ENCODE results near the gene CD74. TPM values are rescaled to one million over a fixed set of nuclear protein-coding genes. Genes with fewer than 3 reads are reported as not detected.

CD74 gene
- total and polyA plus RNA-seq, 10 of the 15 experiments (the other 5 are each of a cell fraction or from before 2014, with no cell fraction given): 1,387 to 11,063 (median 3,922) TPM

DNA sequence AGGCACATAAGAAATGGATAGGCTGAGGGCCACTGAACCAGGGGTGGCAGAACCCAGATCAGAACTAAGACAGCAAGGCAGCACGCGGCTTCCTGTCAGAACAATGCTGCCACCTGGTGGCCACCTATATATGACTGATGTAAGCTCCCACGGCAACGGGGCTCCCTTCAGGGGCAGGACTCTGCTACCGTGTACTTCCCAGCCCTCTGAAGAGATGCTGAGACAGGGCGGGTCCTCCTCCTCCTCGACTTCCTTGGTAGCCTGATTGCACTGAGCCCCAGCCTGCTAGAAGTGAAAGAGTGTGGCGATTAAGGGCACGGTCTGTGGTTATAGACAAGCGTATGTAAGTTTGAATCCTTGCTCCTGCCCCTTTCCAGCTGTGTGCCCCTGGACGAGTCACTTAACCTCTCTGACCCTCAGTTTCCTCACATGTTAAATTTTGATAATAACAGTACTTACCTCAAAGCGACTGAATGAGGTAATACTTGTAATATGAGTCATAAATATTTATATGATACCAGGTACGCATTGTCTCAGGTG lies 23.5 kb upstream of the CD74 start (continued):
- TF ChIP-seq ZNF687 (IDR thresholded peaks at IDR 0.05) (peak; percentile 38), TBL1XR1 (IDR thresholded peaks at IDR 0.05; ENCODE audit: low read depth, low read length) (peak; percentile 17; the same call in 1 of the 2 replicates), MYC (IDR thresholded peaks at IDR 0.05; ENCODE audit: insufficient read depth, insufficient read length, insufficient replicate concordance, low read length, severe bottlenecking) (no peak), LARP7 (IDR thresholded peaks at IDR 0.05) (peak; percentile 79), PKNOX1 (IDR thresholded peaks at IDR 0.05) (peak; percentile 52; the same call in 1 of the 2 replicates), TCF7 (IDR thresholded peaks at IDR 0.05; ENCODE audit: borderline replicate concordance) (no peak; the same call in 1 of the 2 replicates), JUND (IDR thresholded peaks at IDR 0.05; ENCODE audit: low read depth, low read length) (no peak), CBFB (IDR thresholded peaks at IDR 0.05; ENCODE audit: low read depth) (no peak), STAT1 (conservative IDR thresholded peaks at IDR 0.05) (no peak), FOXM1 (IDR thresholded peaks at IDR 0.05; ENCODE audit: low read depth, low read length) (no peak), RCOR1 (conservative IDR thresholded peaks at IDR 0.05; ENCODE audit: low read depth, low read length) (no peak), HDAC6 (IDR thresholded peaks at IDR 0.05; ENCODE audit: unreplicated experiment) (no peak), ZNF622 (IDR thresholded peaks at IDR 0.05) (no peak), FOS (IDR thresholded peaks at IDR 0.05; ENCODE audit: borderline replicate concordance, extremely low read depth, insufficient read length) (no peak), E2F8 (IDR thresholded peaks at IDR 0.05; ENCODE audit: low read depth, partially characterized antibody) (no peak), IKZF2 (IDR thresholded peaks at IDR 0.05) (0 out of 4 replicates have a peak, but pooled peaks have one; percentile 16 to 42), CREM (IDR thresholded peaks at IDR 0.05; ENCODE audit: low read depth) (no peak), ATF7 (IDR thresholded peaks at IDR 0.05; ENCODE audit: low read depth) (no peak; the same call in 1 of the 2 replicates), PAX8 (IDR thresholded peaks at IDR 0.05) (no peak), ZNF24 (IDR thresholded peaks at IDR 0.05) (no peak)
- TF ChIP-seq, protein P1, sequence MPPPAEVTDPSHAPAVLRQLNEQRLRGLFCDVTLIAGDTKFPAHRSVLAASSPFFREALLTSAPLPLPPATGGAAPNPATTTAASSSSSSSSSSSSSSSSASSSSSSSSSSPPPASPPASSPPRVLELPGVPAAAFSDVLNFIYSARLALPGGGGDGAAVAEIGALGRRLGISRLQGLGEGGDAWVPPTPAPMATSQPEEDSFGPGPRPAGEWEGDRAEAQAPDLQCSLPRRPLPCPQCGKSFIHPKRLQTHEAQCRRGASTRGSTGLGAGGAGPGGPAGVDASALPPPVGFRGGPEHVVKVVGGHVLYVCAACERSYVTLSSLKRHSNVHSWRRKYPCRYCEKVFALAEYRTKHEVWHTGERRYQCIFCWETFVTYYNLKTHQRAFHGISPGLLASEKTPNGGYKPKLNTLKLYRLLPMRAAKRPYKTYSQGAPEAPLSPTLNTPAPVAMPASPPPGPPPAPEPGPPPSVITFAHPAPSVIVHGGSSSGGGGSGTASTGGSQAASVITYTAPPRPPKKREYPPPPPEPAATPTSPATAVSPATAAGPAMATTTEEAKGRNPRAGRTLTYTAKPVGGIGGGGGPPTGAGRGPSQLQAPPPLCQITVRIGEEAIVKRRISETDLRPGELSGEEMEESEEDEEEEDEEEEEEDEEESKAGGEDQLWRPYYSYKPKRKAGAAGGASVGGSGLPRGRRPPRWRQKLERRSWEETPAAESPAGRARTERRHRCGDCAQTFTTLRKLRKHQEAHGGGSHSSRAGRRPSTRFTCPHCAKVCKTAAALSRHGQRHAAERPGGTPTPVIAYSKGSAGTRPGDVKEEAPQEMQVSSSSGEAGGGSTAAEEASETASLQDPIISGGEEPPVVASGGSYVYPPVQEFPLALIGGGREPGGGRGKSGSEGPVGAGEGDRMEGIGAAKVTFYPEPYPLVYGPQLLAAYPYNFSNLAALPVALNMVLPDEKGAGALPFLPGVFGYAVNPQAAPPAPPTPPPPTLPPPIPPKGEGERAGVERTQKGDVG (CRISPR knock-in tag; IDR thresholded peaks at IDR 0.05): no peak

Measured in GM12878 (cell line).